HEK293T (cell line): Measurements from ENCODE around the gene F8.

ENCODE experiments used
- CTCF ChIA-PET: fragments of 350-600 bp; formaldehyde crosslinking; extraction: SDS; loops from one replicate; lab custom pipeline; 2021; ENCODE audit warnings: antibody characterized with exemption, inconsistent platforms; lab: Yijun Ruan, JAX
- POLR2A ChIA-PET: fragments of 350-600 bp; formaldehyde crosslinking; extraction: SDS; loops from one replicate; lab custom pipeline; 2020; ENCODE audit warnings: antibody characterized with exemption, inconsistent platforms; lab: Yijun Ruan, JAX
- DNase-seq: peaks from one replicate; pipeline ENCODE4 v3.0.0; 2012; ENCODE audit warnings: mixed read lengths; ENCODE audit errors: extremely low spot score
- ARNT ChIP-seq: fragments of 450-650 bp; IDR thresholded peaks from 2 replicates; pipeline ENCODE4 v1.6.1; 2017; ENCODE audit warnings: mild to moderate bottlenecking
- BHLHE40 ChIP-seq: fragments of 450-650 bp; IDR thresholded peaks from 2 replicates; pipeline ENCODE4 v1.6.1; 2016; ENCODE audit warnings: mild to moderate bottlenecking, moderate library complexity, borderline replicate concordance
- CTBP1 ChIP-seq: fragments of 450-650 bp; IDR thresholded peaks from 2 replicates; pipeline ENCODE4 v1.6.1; 2016; ENCODE audit warnings: borderline replicate concordance
- ELF4 ChIP-seq: fragments of 450-650 bp; IDR thresholded peaks from 2 replicates; pipeline ENCODE4 v1.6.1; 2017; ENCODE audit warnings: antibody characterized with exemption
- FOXA1 ChIP-seq: fragments of 450-650 bp; IDR thresholded peaks from 2 replicates; pipeline ENCODE4 v1.6.1; 2016; ENCODE audit warnings: mild to moderate bottlenecking
- FOXK2 ChIP-seq: fragments of 450-650 bp; IDR thresholded peaks from 2 replicates; pipeline ENCODE4 v1.6.1; 2016; ENCODE audit warnings: mild to moderate bottlenecking
- FOXM1 ChIP-seq: fragments of 450-650 bp; IDR thresholded peaks from 2 replicates; pipeline ENCODE4 v1.6.1; 2017; ENCODE audit warnings: mild to moderate bottlenecking, borderline replicate concordance
- HDGF ChIP-seq: fragments of 450-650 bp; IDR thresholded peaks from 2 replicates; pipeline ENCODE4 v1.6.1; 2017; ENCODE audit warnings: antibody characterized with exemption, borderline replicate concordance
- L3MBTL2 ChIP-seq: fragments of 450-650 bp; conservative IDR thresholded peaks from 2 replicates; pipeline ENCODE4 v1.6.1; 2016; ENCODE audit warnings: mild to moderate bottlenecking
- LEF1 ChIP-seq: fragments of 450-650 bp; IDR thresholded peaks from 2 replicates; pipeline ENCODE4 v1.6.1; 2017; ENCODE audit warnings: mild to moderate bottlenecking, borderline replicate concordance
- NFRKB ChIP-seq: fragments of 450-650 bp; IDR thresholded peaks from 2 replicates; pipeline ENCODE4 v1.6.1; 2016; ENCODE audit warnings: mild to moderate bottlenecking, moderate library complexity
- SP1 ChIP-seq: fragments of 450-650 bp; IDR thresholded peaks from 2 replicates; pipeline ENCODE4 v1.6.1; 2017
- SUZ12 ChIP-seq: fragments of 450-650 bp; IDR thresholded peaks from 2 replicates; pipeline ENCODE4 v1.6.1; 2016; ENCODE audit warnings: mild to moderate bottlenecking
- TARDBP ChIP-seq: fragments of 450-650 bp; IDR thresholded peaks from 2 replicates; pipeline ENCODE4 v1.6.1; 2016
- ZNF384 ChIP-seq: fragments of 450-650 bp; IDR thresholded peaks from 2 replicates; pipeline ENCODE4 v1.6.1; 2016
- TF ChIP-seq, protein P1 (sequence below): fragments of 450-650 bp; IDR thresholded peaks from 2 replicates; pipeline ENCODE4 v1.6.1; 2016

Gene F8

DNA sequence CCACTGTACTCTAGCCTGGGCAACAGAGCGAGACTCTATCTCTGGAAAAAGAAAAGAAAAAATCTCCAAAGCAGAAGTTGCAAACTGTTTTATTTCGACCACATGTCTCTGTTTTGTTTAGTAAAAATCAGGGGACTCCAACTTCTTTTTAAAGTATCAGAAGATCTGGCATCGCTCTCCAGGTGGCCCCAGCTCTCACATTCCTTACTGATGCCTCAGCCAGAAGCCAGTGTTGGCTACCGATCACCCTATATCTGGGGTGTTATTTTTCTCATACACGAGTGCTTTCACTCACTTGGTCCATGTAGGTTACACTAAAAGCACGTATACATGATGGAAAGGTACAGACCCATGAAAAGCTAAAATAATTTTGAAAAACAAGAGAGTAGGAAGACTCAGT lies 225.5 kb downstream of the F8 start:
- no peak for DNase-seq
- POLR2A ChIA-PET = interaction anchor here (1.2 to 2.8 kb wide), 2 partner anchors 9 to 34 kb away, joined by 3 to 15 read pairs; partner anchors contain the start of genes DKC1 and MPP1
- no peak for TF ChIP-seq SP1
- TF ChIP-seq TARDBP = no peak
- no peak for TF ChIP-seq CTBP1
- TF ChIP-seq FOXK2 = no peak
- TF ChIP-seq ELF4 = no peak
- TF ChIP-seq BHLHE40 = no peak
- no peak for TF ChIP-seq ZNF384
- TF ChIP-seq NFRKB = no peak
- TF ChIP-seq FOXA1 = no peak
- TF ChIP-seq, protein P1, sequence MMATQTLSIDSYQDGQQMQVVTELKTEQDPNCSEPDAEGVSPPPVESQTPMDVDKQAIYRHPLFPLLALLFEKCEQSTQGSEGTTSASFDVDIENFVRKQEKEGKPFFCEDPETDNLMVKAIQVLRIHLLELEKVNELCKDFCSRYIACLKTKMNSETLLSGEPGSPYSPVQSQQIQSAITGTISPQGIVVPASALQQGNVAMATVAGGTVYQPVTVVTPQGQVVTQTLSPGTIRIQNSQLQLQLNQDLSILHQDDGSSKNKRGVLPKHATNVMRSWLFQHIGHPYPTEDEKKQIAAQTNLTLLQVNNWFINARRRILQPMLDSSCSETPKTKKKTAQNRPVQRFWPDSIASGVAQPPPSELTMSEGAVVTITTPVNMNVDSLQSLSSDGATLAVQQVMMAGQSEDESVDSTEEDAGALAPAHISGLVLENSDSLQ = no peak
- no peak for TF ChIP-seq FOXM1
- no peak for TF ChIP-seq L3MBTL2
- no peak for TF ChIP-seq ARNT
- TF ChIP-seq SUZ12 = no peak
- TF ChIP-seq LEF1 = no peak
- no peak for TF ChIP-seq HDGF
- CTCF ChIA-PET = no interaction called here

DNA sequence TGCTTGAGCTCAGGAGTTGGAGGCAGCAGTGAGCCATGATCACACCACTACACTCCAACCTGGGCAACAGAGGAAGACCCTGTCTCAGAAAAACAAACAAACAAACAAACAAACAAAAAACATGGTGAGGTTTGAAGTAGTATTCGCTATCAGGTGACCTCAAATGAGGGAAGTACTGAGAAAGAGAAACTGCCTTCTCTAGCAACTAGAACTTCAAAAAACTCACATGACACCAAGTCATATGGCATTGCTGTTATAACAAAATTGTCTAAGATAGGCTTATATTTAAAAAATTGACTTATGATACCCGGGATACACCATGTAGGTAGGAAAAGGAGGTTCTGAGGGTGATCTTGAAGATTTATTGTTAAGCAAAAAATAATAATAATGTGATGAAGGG lies 227.5 kb downstream of the F8 start:
- DNase-seq = no peak
- ChIA-PET POLR2A (no interaction called here), CTCF (no interaction called here)
- no peak for TF ChIP-seq LEF1
- no peak for TF ChIP-seq SP1
- TF ChIP-seq L3MBTL2 = no peak
- no peak for TF ChIP-seq ELF4
- TF ChIP-seq, protein P1 = no peak
- no peak for TF ChIP-seq FOXM1
- no peak for TF ChIP-seq FOXA1
- TF ChIP-seq BHLHE40 = no peak
- no peak for TF ChIP-seq ZNF384
- TF ChIP-seq NFRKB = no peak
- no peak for TF ChIP-seq SUZ12
- no peak for TF ChIP-seq CTBP1

DNA sequence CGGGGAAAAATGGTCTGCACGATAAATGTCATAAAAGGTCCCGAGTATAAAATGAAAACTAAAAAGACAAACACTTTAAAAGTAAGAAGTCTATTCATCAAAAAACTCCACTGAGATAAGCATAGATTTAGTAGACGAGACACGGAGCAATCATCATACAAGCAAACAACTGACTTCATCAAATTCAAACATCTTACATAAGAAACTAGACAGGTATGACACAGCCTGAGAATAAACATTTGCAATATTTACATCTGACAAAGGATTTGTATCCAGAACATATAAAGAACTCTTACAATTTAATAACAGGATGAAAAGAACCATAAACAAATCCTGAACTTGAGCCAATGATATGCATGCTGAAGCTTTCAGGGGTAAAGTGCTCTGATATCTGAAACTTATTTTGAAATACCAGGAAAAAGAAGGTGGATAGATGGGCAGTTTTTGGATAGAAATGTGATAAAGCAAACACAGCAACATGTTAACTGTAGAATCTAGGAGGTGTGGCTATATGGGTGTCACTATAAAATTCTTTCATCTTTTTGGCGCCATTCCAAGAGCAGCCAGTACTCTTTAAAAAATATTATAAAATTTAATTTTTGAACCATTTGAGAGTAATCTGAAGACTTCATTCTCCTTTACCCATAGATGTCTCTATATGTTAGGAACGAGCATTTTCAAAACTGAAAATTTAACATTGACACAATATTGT lies 229.3 kb downstream of the F8 start:
- POLR2A ChIA-PET = no interaction called here
- no peak for DNase-seq
- CTCF ChIA-PET = no interaction called here
- TF ChIP-seq L3MBTL2 (no peak), SUZ12 (no peak), BHLHE40 (no peak), HDGF (no peak), FOXK2 (no peak), ZNF384 (no peak), CTBP1 (no peak), SP1 (no peak), NFRKB (no peak), TARDBP (no peak), FOXA1 (no peak), FOXM1 (no peak), ELF4 (no peak), LEF1 (no peak), ARNT (no peak)
- TF ChIP-seq, protein P1 = no peak

DNA sequence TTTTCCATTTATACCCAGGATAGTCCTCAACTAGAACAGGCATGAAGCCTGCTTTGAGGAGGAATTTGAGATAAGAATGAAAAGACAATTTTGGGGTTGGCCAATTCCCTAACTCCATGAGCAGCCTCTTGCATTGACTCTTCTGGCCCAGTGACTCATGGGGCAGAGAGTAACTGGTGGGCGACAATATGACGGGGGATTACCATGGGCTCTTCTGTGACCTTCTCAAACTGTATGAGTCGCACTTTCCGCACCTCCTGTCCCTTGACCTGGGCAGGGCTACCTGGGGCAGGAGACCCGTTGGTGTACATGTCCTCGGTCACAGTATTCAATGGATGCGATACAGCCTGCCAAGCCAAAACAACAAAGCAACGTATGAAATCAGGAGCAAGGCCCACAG lies 230.6 kb downstream of the F8 start:
- ChIA-PET POLR2A (no interaction called here), CTCF (interaction anchor here (1.3 kb wide), 1 partner anchor 16 kb away, joined by 4 read pairs; no protein-coding TSS in a partner anchor)
- no peak for DNase-seq
- TF ChIP-seq CTBP1 = no peak
- TF ChIP-seq NFRKB = no peak
- TF ChIP-seq L3MBTL2 = no peak
- TF ChIP-seq FOXA1 = no peak

DNA sequence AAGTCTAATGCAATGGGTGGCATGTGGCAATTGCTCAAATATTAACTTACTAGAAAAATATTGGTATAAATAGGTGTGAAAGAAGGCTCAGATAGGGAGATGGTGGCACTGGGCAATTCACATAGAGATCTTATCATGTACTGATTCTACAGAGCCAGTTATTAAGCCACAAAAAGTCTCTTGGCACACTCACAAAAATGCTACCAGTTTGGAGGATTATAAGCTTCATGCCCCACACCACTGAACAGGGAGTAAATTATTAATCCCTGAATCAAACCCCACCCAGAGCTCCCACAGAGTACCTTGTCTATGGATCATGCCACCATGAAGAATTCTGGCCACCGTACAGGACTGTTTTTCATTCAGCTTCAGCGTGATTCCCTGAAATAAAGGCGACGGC lies 231.1 kb downstream of the F8 start:
- CTCF ChIA-PET = interaction anchor here (1.3 kb wide), 1 partner anchor 15 kb away, joined by 4 read pairs; no protein-coding TSS in a partner anchor
- TF ChIP-seq CTBP1 (no peak), FOXA1 (no peak), ELF4 (no peak), FOXM1 (no peak), TARDBP (no peak), NFRKB (no peak), LEF1 (no peak), SP1 (no peak), HDGF (no peak), ARNT (no peak), SUZ12 (no peak), BHLHE40 (no peak), ZNF384 (no peak), L3MBTL2 (no peak), FOXK2 (no peak)
- TF ChIP-seq, protein P1 = no peak
- DNase-seq = no peak
- POLR2A ChIA-PET = no interaction called here
